CD1c-positive myeloid dendritic cell (primary cell): Measurements from ENCODE around the gene ARHGAP15.
"Not testable (repeated sequence)": the region's sequence is repeated elsewhere in the genome, so short reads cannot be mapped to it uniquely, and the experiment has no call there.

ENCODE experiments used
- DNase-seq: peaks from one replicate; pipeline ENCODE4 v3.0.0-alpha.2; 2016; ENCODE audit errors: extremely low spot score

Gene ARHGAP15

GRCh38 chr2:143529118-143529720 lies 400.0 kb downstream of the ARHGAP15 start:
- DNase-seq: no peak

GRCh38 chr2:143530758-143531157 lies 401.5 kb downstream of the ARHGAP15 start:
- DNase-seq: no peak

GRCh38 chr2:143532061-143532460 lies 402.8 kb downstream of the ARHGAP15 start:
- DNase-seq: no peak

- no peak for DNase-seq
Observed at GRCh38 chr2:143533846-143534245, 404.6 kb downstream of the ARHGAP15 start.

GRCh38 chr2:143535802-143536201 lies 406.6 kb downstream of the ARHGAP15 start:
- no peak for DNase-seq

- DNase-seq: not testable (repeated sequence)
Observed at GRCh38 chr2:143541899-143542298, 412.7 kb downstream of the ARHGAP15 start.

GRCh38 chr2:143545059-143545948 lies 416.1 kb downstream of the ARHGAP15 start:
- no peak for DNase-seq

GRCh38 chr2:143545949-143546255 lies 416.7 kb downstream of the ARHGAP15 start:
- DNase-seq: no peak

GRCh38 chr2:143548032-143548431 lies 418.8 kb downstream of the ARHGAP15 start:
- DNase-seq: peak; percentile 13

- no peak for DNase-seq
Observed at GRCh38 chr2:143550500-143550899, 421.3 kb downstream of the ARHGAP15 start.

GRCh38 chr2:143551971-143552650 lies 422.9 kb downstream of the ARHGAP15 start:
- no peak for DNase-seq

- DNase-seq: no peak
Observed at GRCh38 chr2:143553261-143553660, 424.0 kb downstream of the ARHGAP15 start.

- DNase-seq: no peak
Observed at GRCh38 chr2:143558665-143559064, 429.4 kb downstream of the ARHGAP15 start.

GRCh38 chr2:143559147-143559546 lies 429.9 kb downstream of the ARHGAP15 start:
- DNase-seq: no peak

GRCh38 chr2:143560724-143561123 lies 431.5 kb downstream of the ARHGAP15 start:
- DNase-seq: no peak

- no peak for DNase-seq
Observed at GRCh38 chr2:143564419-143564818, 435.2 kb downstream of the ARHGAP15 start.

GRCh38 chr2:143571747-143572146 lies 442.5 kb downstream of the ARHGAP15 start:
- no peak for DNase-seq

GRCh38 chr2:143572421-143572820 lies 443.2 kb downstream of the ARHGAP15 start:
- DNase-seq: no peak

GRCh38 chr2:143574069-143574468 lies 444.9 kb downstream of the ARHGAP15 start:
- no peak for DNase-seq

GRCh38 chr2:143575340-143575739 lies 446.1 kb downstream of the ARHGAP15 start:
- no peak for DNase-seq

GRCh38 chr2:143577489-143577888 lies 448.3 kb downstream of the ARHGAP15 start:
- DNase-seq: no peak

- DNase-seq: no peak
Observed at GRCh38 chr2:143579456-143579855, 450.2 kb downstream of the ARHGAP15 start.

GRCh38 chr2:143581134-143581533 lies 451.9 kb downstream of the ARHGAP15 start:
- DNase-seq: no peak
